Activated naive CD4-positive, alpha-beta T cell treated with Interleukin-2 at 50 U/mL for 16 hours (primary cell): ENCODE data around the gene COLQ.

Source experiments
- DNase-seq: peaks from one replicate; pipeline ENCODE4 v3.0.0-alpha.2; 2020

The COLQ gene

DNA sequence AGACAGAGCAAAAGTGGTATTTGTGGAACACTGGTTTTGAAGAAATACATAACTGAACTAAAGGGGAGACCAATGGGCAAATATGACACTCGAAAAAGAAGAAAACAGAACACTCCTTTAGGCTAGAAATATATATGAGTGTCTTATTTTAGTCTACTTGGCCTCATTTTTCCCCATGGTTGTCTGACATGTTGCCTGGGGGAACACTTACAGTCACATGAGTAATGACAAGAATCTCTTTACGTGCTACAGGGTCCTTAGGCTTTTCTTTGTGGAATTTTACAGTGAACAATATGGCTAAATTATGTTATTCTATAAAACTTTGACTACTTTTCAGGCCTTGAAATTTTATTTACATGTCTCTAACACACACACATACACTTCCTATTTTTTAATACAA is 111.7 kb downstream of the COLQ start:
- DNase-seq, result no peak

DNA sequence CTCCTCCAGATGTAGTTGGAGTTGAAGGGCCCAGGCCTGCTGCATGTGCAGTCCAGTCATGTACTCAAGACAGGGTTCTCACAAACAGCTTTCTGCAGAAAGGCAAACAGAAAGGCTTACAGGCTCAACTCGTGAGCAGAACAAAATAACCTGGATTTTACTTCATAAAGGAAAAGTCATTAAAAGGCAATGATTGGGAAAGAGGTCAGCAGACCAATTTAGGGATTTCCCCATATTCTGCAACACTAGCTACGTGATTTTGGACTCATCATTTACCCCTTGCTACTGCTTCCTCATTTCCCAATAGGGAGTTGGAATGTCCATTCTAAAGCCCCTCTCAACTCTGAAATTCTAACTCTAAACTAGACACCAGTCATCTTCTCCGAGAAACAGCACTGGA is 112.3 kb downstream of the COLQ start:
- no peak for DNase-seq

DNA sequence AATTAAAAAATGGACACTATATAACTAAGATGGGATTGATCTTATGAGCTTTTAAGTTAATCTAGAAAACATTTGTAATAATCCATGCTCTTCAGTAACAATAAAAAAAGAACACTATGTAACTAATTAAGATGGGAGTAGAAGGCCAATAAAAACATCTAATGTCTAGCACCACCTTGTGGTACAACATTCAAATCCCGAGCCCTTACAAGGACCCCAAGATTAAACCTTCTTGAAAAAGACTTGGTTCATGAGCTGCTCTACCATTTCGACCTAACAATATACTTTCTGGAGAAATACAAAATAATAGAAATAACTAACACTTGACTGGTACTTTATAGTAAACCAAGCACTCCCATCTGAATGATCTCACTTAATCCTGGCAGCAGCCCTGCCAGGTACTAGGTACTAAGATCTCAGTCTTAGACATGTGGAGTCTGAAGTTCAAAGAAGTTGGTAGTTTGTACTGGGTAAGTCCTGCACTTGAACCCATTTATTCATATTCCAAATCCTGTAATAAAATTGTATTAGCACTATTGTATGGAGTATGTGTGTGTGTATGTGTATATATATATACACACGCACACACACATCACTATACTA is 116.0 kb downstream of the COLQ start:
- no peak for DNase-seq

DNA sequence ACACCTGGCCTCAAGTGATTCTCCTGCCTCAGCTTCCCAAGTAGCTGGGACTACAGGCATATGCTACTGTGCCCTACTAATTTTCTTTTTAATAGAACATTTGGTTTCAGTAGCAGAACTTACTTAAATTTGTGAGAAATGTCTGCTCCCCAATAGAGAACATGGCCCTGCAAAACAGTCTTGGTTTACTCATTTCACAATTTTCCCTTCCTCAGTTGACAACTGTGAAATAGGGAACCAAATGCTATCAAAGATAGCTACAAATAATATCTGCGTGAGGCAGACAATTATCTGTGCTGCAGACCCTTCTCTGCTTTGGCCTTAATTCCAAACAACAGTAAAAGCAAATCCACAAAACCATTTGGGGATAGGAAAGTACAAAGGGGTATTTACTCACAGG is 116.7 kb downstream of the COLQ start:
- no peak for DNase-seq

DNA sequence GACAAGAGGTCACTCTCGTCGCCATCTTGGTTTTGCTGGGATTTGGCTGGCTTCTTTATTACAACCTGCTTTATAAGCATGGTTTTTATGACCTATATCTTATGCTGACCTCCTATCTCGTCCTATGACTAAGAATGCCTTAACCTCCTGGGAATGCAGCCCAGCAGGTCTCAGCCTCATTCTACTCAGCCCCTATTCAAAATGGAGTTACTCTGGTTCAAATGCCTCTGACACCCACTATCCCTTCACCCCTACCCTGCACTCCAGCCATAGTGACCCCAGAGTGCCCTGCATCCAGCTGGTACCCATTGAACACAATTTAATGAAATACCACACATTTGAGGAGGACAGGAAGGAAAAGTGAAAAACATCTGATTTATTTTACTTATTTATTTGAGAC is 117.5 kb downstream of the COLQ start:
- DNase-seq, result no peak

DNA sequence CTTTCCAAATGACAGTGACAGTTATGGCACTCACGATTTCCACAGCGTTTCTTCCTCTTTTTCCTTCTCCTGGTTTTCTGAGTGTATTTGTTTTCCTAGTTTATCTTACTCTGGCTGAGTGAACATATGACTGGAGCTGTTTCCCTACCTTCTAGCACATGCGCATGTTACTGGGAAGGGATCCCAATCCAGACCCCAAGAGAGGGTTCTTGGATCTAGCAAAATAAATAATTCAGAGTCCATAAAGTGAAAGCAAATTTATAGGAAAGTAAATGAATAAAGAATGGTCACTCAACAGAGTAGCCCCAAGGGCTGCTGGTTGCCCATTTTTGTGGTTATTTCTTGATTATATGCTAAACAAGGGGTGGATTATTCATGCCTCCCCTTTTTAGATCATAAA is 118.0 kb downstream of the COLQ start:
- no peak for DNase-seq

DNA sequence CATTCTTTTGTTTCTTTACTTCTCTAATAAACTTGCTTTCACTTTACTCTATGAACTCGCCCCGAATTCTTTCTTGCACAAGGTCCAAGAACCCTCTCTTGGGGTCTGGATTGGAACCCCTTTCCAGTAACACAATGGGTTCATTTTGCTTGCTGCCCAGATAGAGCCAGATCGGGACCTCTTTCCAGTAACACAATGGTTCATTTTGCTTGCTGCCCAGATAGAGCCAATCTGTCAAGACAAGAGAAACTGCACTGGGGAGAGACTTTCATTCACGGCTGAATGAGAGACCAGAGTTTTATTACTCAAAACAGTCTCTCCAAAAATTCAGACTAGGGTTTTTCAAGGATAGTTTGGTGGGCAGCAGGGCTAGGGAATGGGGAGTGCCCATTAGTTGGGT is 119.6 kb downstream of the COLQ start:
- no peak for DNase-seq
